PC-9 (cell line): ENCODE results near the gene SLC38A2. TPM values are rescaled to one million over a fixed set of nuclear protein-coding genes. Genes with fewer than 3 reads are reported as not detected.

Source experiments
- BruUV-seq: library from RNA; stranded (reverse); fragments of 400-500 nt; replicated peaks from 2 replicates; lab custom pipeline; 2021; lab: Mats Ljungman, UMichigan
- CTCF ChIA-PET: fragments of 300-600 bp; sonication (Branson Sonifier 250); formaldehyde crosslinking; loops from one replicate; lab custom pipeline; 2022; ENCODE audit warnings: antibody characterized with exemption; lab: Charles Lee
- POLR2A ChIA-PET: fragments of 300-600 bp; sonication (Branson Sonifier 250); formaldehyde crosslinking; loops from one replicate; lab custom pipeline; 2022; ENCODE audit warnings: antibody characterized with exemption; ENCODE audit not compliant: unreplicated experiment; lab: Charles Lee
- DNase-seq, 2 experiments: peaks; one replicate each; pipeline versions ENCODE4 v3.0.0 to v3.0.0-alpha.2; 2015 to 2022; ENCODE audit warnings: mixed read lengths in 1 of 2
- H2AFZ ChIP-seq: fragments of 200-600 bp; sonication (generic); 2 replicates; pipeline ENCODE4 v1.8.1; 2017; ENCODE audit warnings: antibody characterized with exemption
- H3F3A ChIP-seq: fragments of 200-600 bp; sonication (generic); 2 replicates; pipeline ENCODE4 v1.8.1; 2017; ENCODE audit warnings: antibody characterized with exemption, mild to moderate bottlenecking, low read depth; ENCODE audit not compliant: insufficient read depth
- H3K27ac ChIP-seq: fragments of 200-600 bp; sonication (generic); 2 replicates; pipeline ENCODE4 v1.6.1; 2016; ENCODE audit warnings: mixed run types
- H3K27me3 ChIP-seq: fragments of 200-600 bp; sonication (generic); 2 replicates; pipeline ENCODE4 v1.6.1; 2016; ENCODE audit warnings: low read depth, mixed run types; ENCODE audit not compliant: insufficient read depth
- H3K36me3 ChIP-seq: fragments of 200-600 bp; sonication (generic); 2 replicates; pipeline ENCODE4 v1.6.1; 2016; ENCODE audit warnings: low read depth, mixed run types
- H3K4me1 ChIP-seq: fragments of 200-600 bp; sonication (generic); replicated peaks from 2 replicates; pipeline ENCODE4 v1.6.1; 2016; ENCODE audit warnings: mixed run types; ENCODE audit not compliant: insufficient read depth
- H3K4me2 ChIP-seq: fragments of 200-600 bp; sonication (generic); 2 replicates; pipeline ENCODE4 v1.6.1; 2017; ENCODE audit warnings: mixed run types
- H3K4me3 ChIP-seq: fragments of 200-600 bp; sonication (generic); 2 replicates; pipeline ENCODE4 v1.6.1; 2016; ENCODE audit warnings: mixed run types
- H3K79me2 ChIP-seq: fragments of 200-600 bp; sonication (generic); 2 replicates; pipeline ENCODE4 v1.6.1; 2017; ENCODE audit warnings: low read depth, mixed run types
- H3K9me2 ChIP-seq: fragments of 200-600 bp; sonication (generic); 2 replicates; pipeline ENCODE4 v1.8.1; 2017; ENCODE audit warnings: mild to moderate bottlenecking; ENCODE audit not compliant: insufficient read depth
- H3K9me3 ChIP-seq: fragments of 200-600 bp; sonication (generic); 2 replicates; pipeline ENCODE4 v1.8.1; 2016; ENCODE audit warnings: low read depth; ENCODE audit not compliant: insufficient read depth
- H4K20me1 ChIP-seq: fragments of 200-600 bp; sonication (generic); 2 replicates; pipeline ENCODE4 v1.8.1; 2017; ENCODE audit not compliant: insufficient read depth
- EZH2 ChIP-seq: fragments of 200-600 bp; sonication (generic); IDR thresholded peaks from 2 replicates; pipeline ENCODE4 v1.8.0; 2017; ENCODE audit warnings: antibody characterized with exemption, low read depth
- intact Hi-C: fragments of 100-400 bp; cut with micrococcal nuclease; formaldehyde crosslinking; loops from one replicate; pipeline ENCODE4 v1.10.0; 2022; ENCODE audit not compliant: unreplicated experiment
- total RNA-seq: library from RNA; stranded (reverse); gene quantifications from 2 replicates; pipeline ENCODE4 v1.2.3, GENCODE V29; 2021
- TF ChIP-seq, protein P1 (sequence below): fragments of 200-600 bp; sonication (generic); conservative IDR thresholded peaks from 2 replicates; pipeline ENCODE4 v1.6.1; 2017; ENCODE audit warnings: mixed run types, antibody characterized with exemption, mild to moderate bottlenecking, moderate library complexity

The SLC38A2 gene
- total RNA-seq, 1 experiment from 2014 or later, result 322 TPM

DNA sequence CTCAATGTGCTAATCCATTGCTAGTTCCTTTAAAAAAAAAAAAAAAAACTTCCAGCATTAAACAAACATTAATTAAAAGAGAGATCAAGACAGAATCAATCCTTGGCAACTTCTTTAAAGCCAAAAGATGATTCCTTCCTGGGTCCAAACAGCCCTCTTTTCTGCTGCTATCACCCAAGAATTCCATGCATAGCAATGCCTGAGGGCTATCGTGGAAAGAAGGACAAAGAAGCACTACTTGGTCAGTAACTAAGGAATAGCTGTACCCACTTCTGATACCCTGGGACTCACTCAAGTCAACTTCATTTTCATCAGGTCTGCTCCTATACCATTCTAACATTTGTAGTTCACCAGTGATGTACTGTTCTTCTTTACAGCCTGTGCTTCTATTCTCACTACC lies 51.8 kb downstream of the SLC38A2 start:
- Histone ChIP-seq H3F3A (no peaks in the 10 kb centered on the region), H4K20me1 (no peaks in the 10 kb centered on the region), H3K4me2 (no peak overlapping the region), H3K9me2 (no peaks in the 10 kb centered on the region), H3K36me3 (no peaks in the 10 kb centered on the region), H3K27me3 (no peaks in the 10 kb centered on the region), H2AFZ (no peak overlapping the region), H3K4me1 (no peaks in the 10 kb centered on the region), H3K27ac (no peak overlapping the region), H3K79me2 (no peaks in the 10 kb centered on the region), H3K9me3 (peaks cover 3% of the 10 kb centered on the region; the same call in 1 of the 2 replicates), H3K4me3 (no peak overlapping the region)
- ChIA-PET CTCF (interaction anchor here (0.6 kb wide), 1 partner anchor 236 kb away, joined by 4 read pairs; no protein-coding TSS in a partner anchor), POLR2A (no interaction called here)
- intact Hi-C loops, result no loop called here
- TF ChIP-seq, protein P1, sequence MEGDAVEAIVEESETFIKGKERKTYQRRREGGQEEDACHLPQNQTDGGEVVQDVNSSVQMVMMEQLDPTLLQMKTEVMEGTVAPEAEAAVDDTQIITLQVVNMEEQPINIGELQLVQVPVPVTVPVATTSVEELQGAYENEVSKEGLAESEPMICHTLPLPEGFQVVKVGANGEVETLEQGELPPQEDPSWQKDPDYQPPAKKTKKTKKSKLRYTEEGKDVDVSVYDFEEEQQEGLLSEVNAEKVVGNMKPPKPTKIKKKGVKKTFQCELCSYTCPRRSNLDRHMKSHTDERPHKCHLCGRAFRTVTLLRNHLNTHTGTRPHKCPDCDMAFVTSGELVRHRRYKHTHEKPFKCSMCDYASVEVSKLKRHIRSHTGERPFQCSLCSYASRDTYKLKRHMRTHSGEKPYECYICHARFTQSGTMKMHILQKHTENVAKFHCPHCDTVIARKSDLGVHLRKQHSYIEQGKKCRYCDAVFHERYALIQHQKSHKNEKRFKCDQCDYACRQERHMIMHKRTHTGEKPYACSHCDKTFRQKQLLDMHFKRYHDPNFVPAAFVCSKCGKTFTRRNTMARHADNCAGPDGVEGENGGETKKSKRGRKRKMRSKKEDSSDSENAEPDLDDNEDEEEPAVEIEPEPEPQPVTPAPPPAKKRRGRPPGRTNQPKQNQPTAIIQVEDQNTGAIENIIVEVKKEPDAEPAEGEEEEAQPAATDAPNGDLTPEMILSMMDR, result no peak
- no TSS peak for BruUV-seq
- DNase-seq, result no peak

DNA sequence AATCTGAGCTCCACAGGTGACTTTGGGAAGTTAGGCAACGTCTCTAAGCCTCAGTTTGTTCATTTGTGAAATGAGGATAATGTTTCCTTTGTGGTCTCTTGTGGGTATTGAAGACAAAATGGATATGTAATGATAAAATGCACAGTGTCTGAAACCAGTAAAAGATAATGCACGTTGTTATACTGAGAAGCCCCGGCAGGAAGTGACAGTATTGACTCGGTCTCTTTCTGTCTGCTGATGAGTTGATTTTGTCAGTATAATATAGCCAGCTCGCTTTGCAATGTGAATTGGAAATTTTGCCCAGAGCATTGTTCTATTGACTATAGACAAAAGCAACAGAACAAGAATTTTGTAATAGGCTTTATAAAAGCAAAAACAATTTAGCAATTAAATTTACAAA lies 54.5 kb downstream of the SLC38A2 start:
- Histone ChIP-seq H3K9me2 (no peaks in the 10 kb centered on the region), H3K27me3 (no peaks in the 10 kb centered on the region), H3K4me1 (no peaks in the 10 kb centered on the region), H3K79me2 (no peaks in the 10 kb centered on the region), H4K20me1 (no peaks in the 10 kb centered on the region), H3K4me3 (no peak overlapping the region), H3F3A (no peaks in the 10 kb centered on the region), H3K27ac (no peak overlapping the region), H3K36me3 (no peaks in the 10 kb centered on the region), H3K9me3 (peaks cover 3% of the 10 kb centered on the region; the same call in 1 of the 2 replicates), H3K4me2 (no peak overlapping the region), H2AFZ (no peak overlapping the region)
- no peak for DNase-seq
- CTCF ChIA-PET, result no interaction called here
- TF ChIP-seq, protein P1, result no peak
- no peak for TF ChIP-seq EZH2
- intact Hi-C loops, result no loop called here
- POLR2A ChIA-PET, result no interaction called here
- BruUV-seq, result no TSS peak

Other genes with a start within 250 kb of the SLC38A2 start
- gene SLC38A1, start 103.7 kb downstream of the SLC38A2 start, total RNA-seq, result 77.7 and 131 TPM in 2 replicates